Body of pancreas (tissue), 4 donors: Measurements from ENCODE around the gene CBX4. TPM values are rescaled to one million over a fixed set of nuclear protein-coding genes. Genes with fewer than 3 reads are reported as not detected.

Experiments
- ATAC-seq: fragments of 150-250 bp; one replicate; pipeline ENCODE4 v1.9.1; 2016
- DNase-seq, 4 donors: peaks; one replicate each; pipeline ENCODE4 v3.0.0-alpha.2; 2019
- H3K27ac ChIP-seq, 4 donors: fragments of 200-600 bp; sonication (generic); 1 replicate in 3 of 4; 2 replicates in 1 of 4; pipeline versions ENCODE4 v1.5.1 to v1.6.1; 2016 to 2019; ENCODE audit warnings: mild to moderate bottlenecking in 1 of 4, mixed read lengths in 1 of 4, moderate library complexity in 1 of 4
- H3K27me3 ChIP-seq, 2 donors: fragments of 200-600 bp; sonication (generic); one replicate each; pipeline ENCODE4 v1.6.0; 2016; ENCODE audit warnings: mild to moderate bottlenecking in 1 of 2
- H3K36me3 ChIP-seq, 2 donors: fragments of 200-600 bp; sonication (generic); replicated peaks in 1 of 2; 2 replicates each; pipeline ENCODE4 v1.5.1; 2016; ENCODE audit warnings: low read depth in 2 of 2; ENCODE audit not compliant: insufficient read depth in 1 of 2
- H3K4me1 ChIP-seq: fragments of 200-600 bp; sonication (generic); one replicate; pipeline ENCODE4 v1.6.0; 2016
- H3K4me3 ChIP-seq, 2 donors: fragments of 200-600 bp; sonication (generic); 1 replicate in 1 of 2; 2 replicates in 1 of 2; pipeline ENCODE4 v1.5.1; 2016 to 2019
- H3K9me3 ChIP-seq, 3 donors: fragments of 200-600 bp; sonication (generic); 1 replicate in 2 of 3; 2 replicates in 1 of 3; pipeline ENCODE4 v1.5.1; 2016
- CTCF ChIP-seq, 7 experiments: fragments of 450-650 bp in 4 of 7; fragments of 200-600 bp in 3 of 7; sonication (generic) in 3 of 7; IDR thresholded peaks; one replicate each; pipeline ENCODE4 v1.5.1; 2016 to 2019; ENCODE audit warnings: antibody characterized with exemption in 7 of 7
- POLR2A ChIP-seq, 3 donors: fragments of 450-650 bp; IDR thresholded peaks; one replicate each; pipeline ENCODE4 v1.6.1; 2016; ENCODE audit warnings: antibody characterized with exemption in 3 of 3, mild to moderate bottlenecking in 2 of 3
- WGBS, 2 donors: methylation state at CpG; one replicate each; pipeline ENCODE4 v1.1.5; 2017; 5-methylcytosine and 5-hydroxymethylcytosine counted together
- intact Hi-C: fragments of 100-400 bp; cut with DNase I; formaldehyde crosslinking; loops from one replicate; pipeline ENCODE4 v1.15.1; 2023
- total RNA-seq, 2 donors: library from RNA; depleted of rRNA; stranded (reverse); fragments of >200 nt; gene quantifications; one replicate each; pipeline ENCODE4 v1.1.0, GENCODE V29; 2016

Gene CBX4
- total RNA-seq, 2 donors from 2014 or later, result 15.6 to 17.8 TPM

GRCh38 chr17:79783891-79784290 lies 55.3 kb downstream of the CBX4 start:
- no peaks in the 10 kb centered on the region for H3K27me3 ChIP-seq
- WGBS, 2 donors, result 85 to 88% methylated on average over 8 to 11 of the region's 18 CpGs
- no peak for TF ChIP-seq POLR2A (IDR thresholded peaks at IDR 0.05)
- TF ChIP-seq CTCF (IDR thresholded peaks at IDR 0.05), result no peak
- no peaks in the 10 kb centered on the region for H3K36me3 ChIP-seq
- DNase-seq (no peak), ATAC-seq (no peak)
- no peaks in the 10 kb centered on the region for H3K9me3 ChIP-seq
- no peak overlapping the region for H3K27ac ChIP-seq
- intact Hi-C loops, result no loop called here
- no peak overlapping the region for H3K4me3 ChIP-seq
- peaks cover 8% of the 10 kb centered on the region for H3K4me1 ChIP-seq

Other genes starting within 250 kb of the CBX4 start
- under 1 TPM in 1 of 2 donors, not detected in 1; 0.26 TPM for gene RBFOX3, start 228.4 kb downstream of the CBX4 start, total RNA-seq
- gene ENPP7, start 108.5 kb downstream of the CBX4 start, total RNA-seq, result not detected
- gene CBX2, start 61.3 kb downstream of the CBX4 start, total RNA-seq, result 1 to 10 TPM; 1.6 to 2.0 TPM
- 1 to 10 TPM; 1.6 to 1.8 TPM for gene CBX8, start 42.4 kb downstream of the CBX4 start, total RNA-seq
- 10 to 100 TPM; 21.0 to 37.2 TPM for gene TBC1D16, start 196.4 kb upstream of the CBX4 start, total RNA-seq
- 10 to 100 TPM in 1 of 2 donors, 1 to 10 TPM in 1; 2.9 to 13.5 TPM for gene CCDC40, start 197.2 kb upstream of the CBX4 start, total RNA-seq